CD14-positive monocyte (primary cell): ENCODE measurements around the gene JOSD2. TPM values are rescaled to one million over a fixed set of nuclear protein-coding genes. Genes with fewer than 3 reads are reported as not detected.

Experiments
- DNase-seq, 3 donors: peaks; one replicate each; pipeline ENCODE4 v3.0.0-alpha.2; 2011 to 2022
- H2AFZ ChIP-seq: 2 replicates; pipeline ENCODE4 v1.6.0; 2012; ENCODE audit warnings: mild to moderate bottlenecking, low read depth, low read length, inconsistent platforms; ENCODE audit not compliant: insufficient read depth, poor library complexity, severe bottlenecking
- H3K27ac ChIP-seq, 2 donors: 1 replicate in 1 of 2; 2 replicates in 1 of 2; pipeline ENCODE4 v1.5.1; 2012 to 2013; ENCODE audit warnings: low read length in 2 of 2, control low read depth in 1 of 2, inconsistent platforms in 1 of 2, low read depth in 1 of 2, mild to moderate bottlenecking in 1 of 2
- H3K27me3 ChIP-seq, 2 donors: one replicate each; pipeline versions ENCODE4 v1.6.0 to v1.6.1; 2011 to 2013; ENCODE audit warnings: low read length in 2 of 2; ENCODE audit not compliant: control insufficient read depth in 2 of 2, insufficient read depth in 2 of 2
- H3K36me3 ChIP-seq, 2 donors: replicated peaks in 1 of 2; 1 replicate in 1 of 2; 2 replicates in 1 of 2; pipeline versions ENCODE4 v1.5.1 to v1.6.1; 2012 to 2013; ENCODE audit warnings: low read length in 2 of 2, control low read depth in 1 of 2, inconsistent platforms in 1 of 2, mild to moderate bottlenecking in 1 of 2; ENCODE audit not compliant: insufficient read depth in 2 of 2, control insufficient read depth in 1 of 2
- H3K4me1 ChIP-seq, 2 donors: 1 replicate in 1 of 2; 2 replicates in 1 of 2; pipeline versions ENCODE4 v1.5.1 to v1.6.1; 2012 to 2013; ENCODE audit warnings: low read length in 2 of 2, control low read depth in 1 of 2, inconsistent platforms in 1 of 2, mild to moderate bottlenecking in 1 of 2, moderate library complexity in 1 of 2; ENCODE audit not compliant: insufficient read depth in 2 of 2, control insufficient read depth in 1 of 2
- H3K4me2 ChIP-seq: replicated peaks from 2 replicates; pipeline ENCODE3; 2012; ENCODE audit warnings: low read length, moderate library complexity, mild to moderate bottlenecking; ENCODE audit not compliant: poor library complexity, severe bottlenecking; ENCODE audit errors: extremely low read depth
- H3K4me3 ChIP-seq, 3 experiments: fragments of 200-600 bp in 1 of 3; sonication (generic) in 1 of 3; replicated peaks in 1 of 3; 1 replicate in 2 of 3; 2 replicates in 1 of 3; pipeline ENCODE4 v1.5.1; 2011 to 2013; ENCODE audit warnings: low read length in 3 of 3, mild to moderate bottlenecking in 3 of 3, control low read depth in 2 of 3, low read depth in 2 of 3, inconsistent platforms in 1 of 3, moderate library complexity in 1 of 3
- H3K79me2 ChIP-seq: 2 replicates; pipeline ENCODE4 v1.6.0; 2012; ENCODE audit warnings: mild to moderate bottlenecking, control low read depth, inconsistent platforms, low read length, moderate library complexity; ENCODE audit not compliant: insufficient read depth
- H3K9ac ChIP-seq: 2 replicates; pipeline ENCODE4 v1.6.0; 2017; ENCODE audit warnings: low read length, mild to moderate bottlenecking; ENCODE audit not compliant: insufficient read depth, poor library complexity, severe bottlenecking
- H3K9me3 ChIP-seq, 2 donors: replicated peaks in 1 of 2; 1 replicate in 1 of 2; 2 replicates in 1 of 2; pipeline versions ENCODE4 v1.5.1 to v1.6.1; 2012 to 2013; ENCODE audit warnings: low read length in 2 of 2, control low read depth in 1 of 2; ENCODE audit not compliant: control insufficient read depth in 1 of 2, insufficient read depth in 1 of 2
- H4K20me1 ChIP-seq: 2 replicates; pipeline ENCODE4 v1.6.0; 2012; ENCODE audit warnings: mild to moderate bottlenecking, low read length, control low read depth, moderate library complexity; ENCODE audit not compliant: insufficient read depth
- H3K27ac Mint-ChIP-seq, 7 donors: one replicate each; pipeline ENCODE4 v1.8.0; 2020; ENCODE audit warnings: mild to moderate bottlenecking in 7 of 7, mixed read lengths in 7 of 7, moderate library complexity in 6 of 7, inconsistent platforms in 2 of 7
- H3K27me3 Mint-ChIP-seq, 3 donors: one replicate each; pipeline ENCODE4 v1.8.0; 2021 to 2022; ENCODE audit warnings: low read depth in 3 of 3, mild to moderate bottlenecking in 3 of 3, mixed read lengths in 3 of 3, moderate library complexity in 3 of 3, inconsistent platforms in 1 of 3
- H3K36me3 Mint-ChIP-seq, 2 donors: one replicate each; pipeline ENCODE4 v1.8.0; 2020; ENCODE audit warnings: mixed read lengths in 2 of 2, inconsistent platforms in 1 of 2, mild to moderate bottlenecking in 1 of 2
- H3K4me1 Mint-ChIP-seq: one replicate; pipeline ENCODE4 v1.8.0; 2020; ENCODE audit warnings: mild to moderate bottlenecking, mixed read lengths
- H3K4me3 Mint-ChIP-seq, 2 donors: one replicate each; pipeline ENCODE4 v1.8.0; 2020; ENCODE audit warnings: mild to moderate bottlenecking in 2 of 2, mixed read lengths in 2 of 2, moderate library complexity in 1 of 2
- H3K9me3 Mint-ChIP-seq, 7 donors: one replicate each; pipeline ENCODE4 v1.8.0; 2020 to 2022; ENCODE audit warnings: mixed read lengths in 7 of 7, mild to moderate bottlenecking in 6 of 7, moderate library complexity in 6 of 7, inconsistent platforms in 2 of 7
- CTCF ChIP-seq: fragments of 200-600 bp; IDR thresholded peaks from one replicate; pipeline ENCODE4 v1.8.0; 2022; ENCODE audit warnings: antibody characterized with exemption, mild to moderate bottlenecking
- WGBS: methylation state at CpG from one replicate; pipeline ENCODE4 v1.1.5; 2013; ENCODE audit warnings: missing lambda C conversion rate; ENCODE audit not compliant: insufficient coverage; 5-methylcytosine and 5-hydroxymethylcytosine counted together
- intact Hi-C, 2 donors: fragments of 100-400 bp; cut with micrococcal nuclease; formaldehyde crosslinking; loops; one replicate each; pipeline versions ENCODE4 v1.15.0 to v1.15.1; 2023
- polyA plus RNA-seq, 3 donors: library from polyadenylated mRNA; depleted of rRNA in 1 of 3; unstranded in 2 of 3; stranded (reverse) in 1 of 3; fragments of 300-500 nt in 2 of 3; fragments of >200 nt in 1 of 3; fragmentation: Illumina TruSeq in 2 of 3; gene quantifications; 1 replicate in 2 of 3; 2 replicates in 1 of 3; pipeline ENCODE4 v1.2.3, GENCODE V29; 2012 to 2021

JOSD2 gene
- polyA plus RNA-seq, 3 donors = 33.0 to 43.0 (median 37.2) TPM

- TF ChIP-seq CTCF = no peak
- intact Hi-C loops = loop anchor here in 1 of 2 donors (10.0 kb wide), 1 partner anchor 250 kb away; no protein-coding TSS in a partner anchor
- H3K4me1 ChIP-seq = no peaks in the 10 kb centered on the region
- H2AFZ ChIP-seq = no peak overlapping the region
- H4K20me1 ChIP-seq = no peaks in the 10 kb centered on the region
- Mint-ChIP-seq H3K27me3 (peaks cover 4 to 14% (median 9%) of the 10 kb centered on the region in 3 donors), H3K36me3 (no peaks in the 10 kb centered on the region), H3K4me3 (no peak overlapping the region), H3K4me1 (no peaks in the 10 kb centered on the region), H3K9me3 (peaks cover 5 to 22% (median 13%) of the 10 kb centered on the region in 7 donors), H3K27ac (peak overlapping the region in 1 of 7 donors; percentile 11)
- H3K9me3 ChIP-seq = peaks cover 7 to 16% of the 10 kb centered on the region in 2 donors
- H3K4me3 ChIP-seq = no peak overlapping the region
- no peak for DNase-seq
- H3K27ac ChIP-seq = no peak overlapping the region
- H3K36me3 ChIP-seq = no peaks in the 10 kb centered on the region
- H3K27me3 ChIP-seq = no peaks in the 10 kb centered on the region
- no peak overlapping the region for H3K4me2 ChIP-seq
- H3K9ac ChIP-seq = no peak overlapping the region
- H3K79me2 ChIP-seq = no peaks in the 10 kb centered on the region
- no CpG with 5 or more reads among the region's 3 CpGs for WGBS
These were observed 23.5 kb upstream of the JOSD2 start for GRCh38 chr19:50534478-50534877.

- Mint-ChIP-seq H3K27me3 (peaks cover 6 to 21% (median 8%) of the 10 kb centered on the region in 3 donors), H3K4me1 (no peaks in the 10 kb centered on the region), H3K4me3 (no peak overlapping the region), H3K27ac (no peak overlapping the region), H3K36me3 (no peaks in the 10 kb centered on the region), H3K9me3 (peaks cover 5 to 22% (median 13%) of the 10 kb centered on the region in 7 donors)
- intact Hi-C loops = loop anchor here in 1 of 2 donors (10.0 kb wide), 1 partner anchor 252 kb away; no protein-coding TSS in a partner anchor
- Histone ChIP-seq H2AFZ (no peak overlapping the region), H3K9me3 (peaks cover 7 to 16% of the 10 kb centered on the region in 2 donors), H3K79me2 (no peaks in the 10 kb centered on the region), H4K20me1 (no peaks in the 10 kb centered on the region), H3K27me3 (no peaks in the 10 kb centered on the region), H3K4me2 (no peak overlapping the region), H3K27ac (no peak overlapping the region), H3K36me3 (no peaks in the 10 kb centered on the region), H3K9ac (no peak overlapping the region), H3K4me1 (no peaks in the 10 kb centered on the region), H3K4me3 (no peak overlapping the region)
- WGBS = 83% methylated on average over 1 of the region's 4 CpGs
- no peak for TF ChIP-seq CTCF
- DNase-seq = no peak
These were observed 22.0 kb upstream of the JOSD2 start for GRCh38 chr19:50532952-50533351.
